ENCODE measurements around the gene KIR2DL3.

- no peak for TF ChIP-seq POLR2A (IDR thresholded peaks at IDR 0.05; ENCODE audit: low read length)
- TF ChIP-seq GATA1 (IDR thresholded peaks at IDR 0.05; ENCODE audit: low read depth, low read length) = no peak
These were observed 41.5 kb upstream of the KIR2DL3 start for GRCh38 chr19:54696766-54697165.

Data from erythroblast (primary cell).